ENCODE measurements around the gene NUP35.
A peak's percentile ranks its signal among the peaks of the same experiment; 100 is the strongest.

The NUP35 gene, protein sequence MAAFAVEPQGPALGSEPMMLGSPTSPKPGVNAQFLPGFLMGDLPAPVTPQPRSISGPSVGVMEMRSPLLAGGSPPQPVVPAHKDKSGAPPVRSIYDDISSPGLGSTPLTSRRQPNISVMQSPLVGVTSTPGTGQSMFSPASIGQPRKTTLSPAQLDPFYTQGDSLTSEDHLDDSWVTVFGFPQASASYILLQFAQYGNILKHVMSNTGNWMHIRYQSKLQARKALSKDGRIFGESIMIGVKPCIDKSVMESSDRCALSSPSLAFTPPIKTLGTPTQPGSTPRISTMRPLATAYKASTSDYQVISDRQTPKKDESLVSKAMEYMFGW

GRCh38 chr2:183124222-183124956 is at the start of gene NUP35:
Gene NUP35, plus strand, starts transcription at chr2:183124443. Its CDS starts 15 bp downstream, at chr2:183124458.
- Mint-ChIP-seq H3K4me3 (peak within 1 kb of the TSS; percentile 97), H3K27me3 (peaks cover 6% of the 10 kb centered on the region), H3K36me3 (peaks cover 8% of the 10 kb centered on the region), H3K9me3 (no peaks in the 10 kb centered on the region), H3K27ac (peak within 1 kb of the TSS; percentile 99), H3K4me1 (peaks cover 43% of the 10 kb centered on the region)

DNA sequence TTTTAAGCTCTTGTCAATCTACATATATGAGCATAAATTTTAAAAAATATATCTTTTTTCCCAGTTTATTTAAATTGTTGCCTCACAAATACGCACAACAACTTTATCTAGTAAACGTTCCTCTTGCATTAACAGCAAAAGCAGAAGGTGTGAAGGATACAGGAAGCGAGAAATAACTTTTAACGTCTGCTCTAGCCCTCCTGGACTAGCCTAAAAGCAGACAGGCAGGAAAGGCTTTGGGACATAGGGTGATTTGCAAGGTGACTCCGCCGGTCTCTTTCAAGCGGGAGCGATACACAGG is 46.1 kb upstream of the NUP35 start:
- Mint-ChIP-seq H3K9me3 (no peaks in the 10 kb centered on the region), H3K27me3 (no peaks in the 10 kb centered on the region), H3K27ac (no peak overlapping the region), H3K4me3 (peak overlapping the region; percentile 97), H3K4me1 (peaks cover 18% of the 10 kb centered on the region), H3K36me3 (no peaks in the 10 kb centered on the region)

- Mint-ChIP-seq H3K9me3 (no peaks in the 10 kb centered on the region), H3K4me1 (peaks cover 18% of the 10 kb centered on the region), H3K27me3 (no peaks in the 10 kb centered on the region), H3K27ac (peak within 1 kb of the TSS; percentile 87), H3K4me3 (peak within 1 kb of the TSS; percentile 97), H3K36me3 (no peaks in the 10 kb centered on the region)
Measured at GRCh38 chr2:183078464-183079138, 45.6 kb upstream of the NUP35 start, which contains the start of gene DUSP19. Gene DUSP19, plus strand, starts transcription at chr2:183078747. Its CDS starts 187 bp downstream, at chr2:183078934.

GRCh38 chr2:183079139-183079775 is 45.0 kb upstream of the NUP35 start:
- Mint-ChIP-seq H3K4me3 (peak overlapping the region; percentile 97), H3K4me1 (peaks cover 18% of the 10 kb centered on the region), H3K27me3 (no peaks in the 10 kb centered on the region), H3K36me3 (no peaks in the 10 kb centered on the region), H3K27ac (peak overlapping the region; percentile 87), H3K9me3 (no peaks in the 10 kb centered on the region)

DNA sequence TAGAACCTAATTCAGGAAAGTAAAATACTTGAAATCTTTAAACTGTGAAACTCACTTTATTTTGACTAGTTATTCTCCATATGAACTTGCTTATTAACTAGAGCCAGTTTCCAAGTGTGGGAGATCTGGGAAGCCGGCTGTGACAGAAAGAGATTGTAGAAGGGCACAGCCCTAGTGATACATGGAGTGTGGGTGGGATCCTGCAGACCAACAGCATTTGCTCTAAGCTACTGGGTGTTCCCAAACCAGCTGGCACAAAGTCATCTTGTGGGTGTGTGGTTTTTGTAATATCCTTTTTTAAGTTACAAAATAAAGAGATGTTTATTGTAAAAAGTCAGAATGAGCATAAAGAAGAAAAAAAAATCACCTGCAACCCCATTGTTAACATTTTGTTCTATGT is 42.3 kb upstream of the NUP35 start:
- no peaks in the 10 kb centered on the region for H3K9me3 Mint-ChIP-seq
- H3K4me3 Mint-ChIP-seq: no peak overlapping the region
- H3K4me1 Mint-ChIP-seq: peaks cover 18% of the 10 kb centered on the region
- H3K36me3 Mint-ChIP-seq: no peaks in the 10 kb centered on the region
- H3K27ac Mint-ChIP-seq: no peak overlapping the region
- H3K27me3 Mint-ChIP-seq: no peaks in the 10 kb centered on the region

GRCh38 chr2:183088061-183088460 is 36.2 kb upstream of the NUP35 start:
- peaks cover 2% of the 10 kb centered on the region for H3K36me3 Mint-ChIP-seq
- H3K4me1 Mint-ChIP-seq: no peaks in the 10 kb centered on the region
- no peaks in the 10 kb centered on the region for H3K9me3 Mint-ChIP-seq
- no peaks in the 10 kb centered on the region for H3K27me3 Mint-ChIP-seq
- no peak overlapping the region for H3K27ac Mint-ChIP-seq
- no peak overlapping the region for H3K4me3 Mint-ChIP-seq

DNA sequence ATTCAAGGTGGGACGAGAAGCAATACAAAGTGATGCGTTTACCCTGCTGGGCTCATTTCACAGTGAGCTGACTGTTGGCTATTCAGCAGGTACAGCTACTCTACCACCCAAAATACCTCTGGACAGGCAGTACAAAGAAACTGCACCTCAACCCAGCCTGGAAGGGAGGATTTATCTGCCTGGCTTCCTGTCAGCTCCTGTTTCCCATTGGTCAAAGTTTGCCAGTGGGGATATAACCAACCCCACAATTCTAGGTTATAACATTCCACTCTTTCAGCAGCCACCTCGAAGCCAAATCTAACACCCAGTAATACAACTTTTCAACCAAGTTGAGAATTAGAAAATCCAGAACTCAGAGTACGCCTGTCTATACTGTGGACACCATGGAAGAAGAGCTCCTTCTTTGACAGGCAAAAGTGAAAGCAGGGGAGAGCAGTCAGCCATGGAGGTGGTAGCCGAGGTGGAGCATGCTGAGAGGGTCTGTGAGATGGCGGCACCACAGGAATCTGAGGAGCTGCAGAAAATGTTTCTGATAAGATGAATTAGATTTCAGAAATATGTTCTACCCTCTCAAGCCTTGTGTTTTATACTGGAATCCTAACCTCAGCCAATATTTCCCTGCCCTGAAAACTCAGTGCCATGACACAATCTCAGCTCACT is 34.9 kb upstream of the NUP35 start:
- no peaks in the 10 kb centered on the region for H3K9me3 Mint-ChIP-seq
- peaks cover 2% of the 10 kb centered on the region for H3K36me3 Mint-ChIP-seq
- no peaks in the 10 kb centered on the region for H3K27me3 Mint-ChIP-seq
- no peak overlapping the region for H3K4me3 Mint-ChIP-seq
- H3K4me1 Mint-ChIP-seq: no peaks in the 10 kb centered on the region
- H3K27ac Mint-ChIP-seq: no peak overlapping the region

GRCh38 chr2:183091318-183091953 is 32.8 kb upstream of the NUP35 start:
- Mint-ChIP-seq H3K9me3 (no peaks in the 10 kb centered on the region), H3K36me3 (peaks cover 2% of the 10 kb centered on the region), H3K4me1 (no peaks in the 10 kb centered on the region), H3K27me3 (no peaks in the 10 kb centered on the region), H3K4me3 (no peak overlapping the region), H3K27ac (no peak overlapping the region)

DNA sequence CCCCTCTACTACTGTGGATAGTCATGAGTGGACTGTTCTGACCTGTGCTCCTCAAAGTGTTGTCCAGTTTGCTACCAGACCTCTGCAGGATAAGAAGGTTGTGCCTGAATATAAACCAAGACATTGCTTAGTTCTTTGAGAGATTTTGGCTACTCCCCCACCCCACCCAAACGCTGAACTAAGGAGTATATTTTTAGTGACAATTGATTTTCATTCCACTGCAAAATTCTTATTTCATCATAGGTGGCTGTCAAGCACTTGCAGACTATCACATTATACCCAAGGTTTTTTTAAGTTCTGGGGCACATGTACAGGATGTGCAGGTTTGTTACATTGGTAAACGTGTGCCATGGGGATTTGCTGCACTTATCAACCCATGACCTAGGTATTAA is 32.3 kb upstream of the NUP35 start:
- H3K36me3 Mint-ChIP-seq: peaks cover 2% of the 10 kb centered on the region
- no peak overlapping the region for H3K4me3 Mint-ChIP-seq
- no peak overlapping the region for H3K27ac Mint-ChIP-seq
- H3K27me3 Mint-ChIP-seq: no peaks in the 10 kb centered on the region
- no peaks in the 10 kb centered on the region for H3K4me1 Mint-ChIP-seq
- no peaks in the 10 kb centered on the region for H3K9me3 Mint-ChIP-seq

DNA sequence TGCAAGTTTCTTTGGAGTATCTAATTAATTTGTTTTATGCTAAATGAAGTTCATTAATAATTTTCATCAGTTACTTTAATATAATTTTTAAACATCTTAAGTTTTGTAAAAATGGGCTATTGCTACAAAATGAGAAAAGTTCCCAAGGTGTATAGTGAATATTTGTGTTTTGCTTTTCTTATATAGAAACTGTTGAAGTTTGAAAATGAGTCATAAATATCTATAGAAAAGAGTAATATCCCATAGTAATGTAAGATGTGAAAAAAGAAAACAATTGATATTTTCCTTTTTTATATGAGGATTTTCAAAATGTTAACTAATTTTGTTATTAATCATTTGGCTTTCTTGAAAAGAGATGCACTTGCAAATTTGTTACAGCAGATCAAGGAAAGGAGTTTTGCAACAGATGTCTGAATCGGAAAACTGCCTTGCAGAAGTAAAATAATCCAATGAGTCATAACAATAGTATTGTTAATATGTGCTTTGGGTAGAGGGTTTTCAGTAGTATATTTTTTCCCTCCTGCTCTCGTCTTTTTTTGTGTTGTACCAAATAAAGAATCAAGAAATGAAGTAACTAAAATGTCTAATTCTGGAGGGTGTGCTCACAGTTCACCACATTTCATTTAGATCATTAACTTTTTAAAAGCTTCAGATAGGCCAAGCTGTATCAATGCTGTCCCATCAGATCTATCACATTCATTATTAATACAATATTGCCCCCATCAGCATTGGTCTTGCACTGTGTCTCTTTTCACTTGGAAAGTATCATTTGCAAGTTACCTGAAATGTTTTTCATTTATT is 30.2 kb upstream of the NUP35 start:
- H3K36me3 Mint-ChIP-seq: peaks cover 2% of the 10 kb centered on the region
- no peak overlapping the region for H3K4me3 Mint-ChIP-seq
- no peak overlapping the region for H3K27ac Mint-ChIP-seq
- no peaks in the 10 kb centered on the region for H3K9me3 Mint-ChIP-seq
- H3K4me1 Mint-ChIP-seq: no peaks in the 10 kb centered on the region
- no peaks in the 10 kb centered on the region for H3K27me3 Mint-ChIP-seq

DNA sequence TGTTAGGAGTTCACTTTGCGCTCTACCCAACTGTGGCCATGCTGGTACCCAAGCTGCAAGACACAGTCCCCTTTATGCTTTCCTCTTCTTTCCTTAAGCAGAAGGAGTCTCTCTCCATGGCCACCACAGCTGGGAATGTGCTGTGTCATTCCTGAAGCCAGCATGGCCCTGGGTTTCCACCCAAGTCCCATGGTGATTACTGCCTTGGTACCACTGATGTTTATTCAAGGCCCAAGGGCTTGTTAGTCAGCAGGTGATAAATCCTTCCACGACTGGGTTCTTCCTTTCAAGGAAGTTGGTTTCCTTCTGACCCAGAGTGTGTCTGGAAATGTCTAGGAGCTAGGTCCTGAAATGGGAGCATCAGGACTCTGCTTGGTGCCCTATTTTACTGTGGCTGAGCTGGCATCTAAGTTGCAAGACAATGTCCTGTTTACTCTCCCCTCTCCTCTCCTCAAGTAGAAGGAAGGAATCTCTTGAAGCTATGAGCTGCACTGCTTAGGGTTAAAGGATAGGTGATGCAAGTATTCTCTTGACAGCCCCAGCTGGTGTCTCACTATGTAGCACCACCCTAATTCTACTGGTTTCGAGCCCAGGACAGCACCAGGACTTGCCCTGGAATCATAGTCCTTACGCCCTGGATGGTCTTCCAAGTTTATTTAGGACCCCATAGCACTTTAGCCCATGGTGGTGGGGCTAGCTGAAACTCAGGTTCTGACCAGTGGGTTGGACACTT is 18.7 kb upstream of the NUP35 start:
- Mint-ChIP-seq H3K27ac (no peak overlapping the region), H3K4me1 (no peaks in the 10 kb centered on the region), H3K36me3 (no peaks in the 10 kb centered on the region), H3K4me3 (no peak overlapping the region), H3K27me3 (peaks cover 8% of the 10 kb centered on the region), H3K9me3 (no peaks in the 10 kb centered on the region)

- Mint-ChIP-seq H3K27me3 (peaks cover 6% of the 10 kb centered on the region), H3K4me3 (no peak overlapping the region), H3K4me1 (peaks cover 4% of the 10 kb centered on the region), H3K36me3 (no peaks in the 10 kb centered on the region), H3K9me3 (no peaks in the 10 kb centered on the region), H3K27ac (no peak overlapping the region)
Measured at GRCh38 chr2:183112577-183112976, 11.7 kb upstream of the NUP35 start.

DNA sequence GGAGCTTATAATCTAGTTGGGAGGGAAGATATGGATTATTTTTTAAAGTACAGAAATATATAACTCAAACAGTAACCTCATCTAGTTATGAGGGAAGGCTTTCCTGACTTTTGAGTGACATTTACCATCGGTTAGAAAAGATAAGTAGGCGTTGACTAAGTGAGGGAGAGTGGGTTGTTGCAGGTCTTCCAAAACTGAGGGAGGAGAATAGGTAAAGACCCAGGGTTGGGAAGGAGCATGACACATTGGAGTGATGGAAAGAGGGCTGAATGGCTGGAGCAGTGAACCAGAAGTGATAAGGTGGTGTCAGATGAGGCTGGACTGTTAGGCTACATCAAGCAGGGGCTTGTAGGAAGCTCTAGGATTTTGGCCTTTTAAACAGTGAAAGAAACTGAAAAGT is 10.6 kb upstream of the NUP35 start:
- no peak overlapping the region for H3K4me3 Mint-ChIP-seq
- H3K36me3 Mint-ChIP-seq: no peaks in the 10 kb centered on the region
- H3K27ac Mint-ChIP-seq: no peak overlapping the region
- peaks cover 4% of the 10 kb centered on the region for H3K4me1 Mint-ChIP-seq
- H3K9me3 Mint-ChIP-seq: no peaks in the 10 kb centered on the region
- H3K27me3 Mint-ChIP-seq: peaks cover 10% of the 10 kb centered on the region

DNA sequence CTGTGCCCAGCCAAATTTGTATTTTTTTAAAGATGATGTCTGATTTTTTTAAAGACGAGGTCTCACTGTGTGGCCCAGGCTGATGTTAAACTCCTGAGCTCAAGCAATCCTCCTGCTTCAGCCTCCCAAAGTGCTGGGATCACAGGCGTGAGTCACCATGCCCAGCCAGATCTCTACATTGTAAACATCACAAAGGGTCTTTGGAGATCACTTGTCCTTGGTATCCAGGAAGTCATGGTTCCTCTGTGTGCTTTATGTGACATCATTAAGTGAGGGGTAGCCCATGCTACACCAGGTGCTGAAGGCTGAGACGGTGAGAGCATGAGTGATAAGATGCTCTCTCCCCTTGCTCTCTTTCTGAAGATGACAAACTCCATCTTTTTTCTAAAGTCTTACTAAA is 7.0 kb upstream of the NUP35 start:
- Mint-ChIP-seq H3K27ac (no peak overlapping the region), H3K27me3 (peaks cover 12% of the 10 kb centered on the region), H3K9me3 (no peaks in the 10 kb centered on the region), H3K4me1 (peaks cover 4% of the 10 kb centered on the region), H3K4me3 (no peak overlapping the region), H3K36me3 (no peaks in the 10 kb centered on the region)

Measured in activated naive CD4-positive, alpha-beta T cell treated with anti-CD3 and anti-CD28 coated beads, Interleukin-2, amount 50 U/mL, for 24 hours (primary cell).